HepG2 (cell line): Measurements from ENCODE around the gene VMO1. TPM values are rescaled to one million over a fixed set of nuclear protein-coding genes. Genes with fewer than 3 reads are reported as not detected.
A peak's percentile ranks its signal among the peaks of the same experiment; 100 is the strongest.

Experiments used
- ASH2L ChIP-seq: fragments of 300-600, 200-600 bp; sonication (generic); IDR thresholded peaks from 2 replicates; pipeline ENCODE4 v1.7.0; 2017; ENCODE audit warnings: low read depth, mild to moderate bottlenecking, moderate library complexity, mixed read lengths, low read length; ENCODE audit not compliant: insufficient read length
- BRCA1 ChIP-seq: sonication (generic); formaldehyde crosslinking; IDR thresholded peaks from 2 replicates; pipeline ENCODE4 v1.4.0; 2020; ENCODE audit warnings: missing genetic modification reagents
- HMG20A ChIP-seq: IDR thresholded peaks from 2 replicates; pipeline ENCODE4 v1.6.1; 2016; ENCODE audit warnings: borderline replicate concordance
- HNRNPL ChIP-seq: fragments of 200-400 bp; formaldehyde crosslinking; IDR thresholded peaks from 2 replicates; pipeline ENCODE4 v1.6.1; 2017; ENCODE audit warnings: mild to moderate bottlenecking, low read depth, low read length
- MBNL3 ChIP-seq: fragments of 250-450 bp; sonication (Bioruptor Pico); conservative IDR thresholded peaks from 2 replicates; pipeline ENCODE4 v1.8.0; 2022; ENCODE audit warnings: mild to moderate bottlenecking, inconsistent platforms
- SPEN ChIP-seq: sonication (generic); formaldehyde crosslinking; IDR thresholded peaks from 2 replicates; pipeline ENCODE4 v1.5.1; 2020; ENCODE audit warnings: low read depth, mild to moderate bottlenecking, missing genetic modification reagents
- ZC3H4 ChIP-seq: sonication (generic); formaldehyde crosslinking; IDR thresholded peaks from 2 replicates; pipeline ENCODE4 v1.4.0; 2020; ENCODE audit warnings: missing genetic modification reagents, borderline replicate concordance
- ZNF382 ChIP-seq: sonication (generic); formaldehyde crosslinking; IDR thresholded peaks from 2 replicates; pipeline ENCODE4 v1.5.0; 2020; ENCODE audit warnings: missing genetic modification reagents, mild to moderate bottlenecking, borderline replicate concordance
- ZNF614 ChIP-seq: IDR thresholded peaks from 2 replicates; pipeline ENCODE4 v1.6.1; 2018; ENCODE audit warnings: missing biosample characterization, missing genetic modification reagents, inconsistent platforms, borderline replicate concordance
- ZNF644 ChIP-seq: IDR thresholded peaks from 2 replicates; pipeline ENCODE4 v1.6.1; 2016; ENCODE audit warnings: low read depth
- ZNF709 ChIP-seq: sonication (generic); formaldehyde crosslinking; IDR thresholded peaks from 2 replicates; pipeline ENCODE4 v1.5.0; 2020; ENCODE audit warnings: mild to moderate bottlenecking, missing genetic modification reagents
- ZSCAN9 ChIP-seq: IDR thresholded peaks from 2 replicates; pipeline ENCODE4 v1.6.1; 2016; ENCODE audit warnings: borderline replicate concordance
- polyA plus RNA-seq, 8 experiments: library from polyadenylated mRNA; depleted of rRNA in 3 of 8; stranded (reverse) in 7 of 8; unstranded in 1 of 8; fragments of >200 nt; fragmentation: Illumina TruSeq in 4 of 8; extraction: Trizol in 4 of 8; gene quantifications; 2 replicates each; pipeline versions ENCODE4 v1.2.1 to v1.2.3, GENCODE V29; 2011 to 2016; ENCODE audit warnings: low read depth in 4 of 8, missing spikeins in 1 of 8, mixed read lengths in 1 of 8; ENCODE audit not compliant: insufficient read depth in 1 of 8
- total RNA-seq, 5 experiments: library from RNA; depleted of rRNA; stranded (reverse); fragments of >200 nt; fragmentation: Illumina TruSeq; extraction: Trizol; gene quantifications; 2 replicates each; pipeline ENCODE4 v1.2.3, GENCODE V29; 2016; ENCODE audit warnings: low read depth in 1 of 5
- TF ChIP-seq, protein P1 (sequence below): sonication (generic); formaldehyde crosslinking; IDR thresholded peaks from 2 replicates; pipeline ENCODE4 v1.5.1; 2020; ENCODE audit warnings: mild to moderate bottlenecking, missing genetic modification reagents, borderline replicate concordance
- TF ChIP-seq, protein P2 (sequence below): sonication (generic); formaldehyde crosslinking; IDR thresholded peaks from 2 replicates; pipeline ENCODE4 v1.4.0; 2020; ENCODE audit warnings: missing genetic modification reagents, mild to moderate bottlenecking, borderline replicate concordance
- TF ChIP-seq, protein P3 (sequence below): sonication (generic); formaldehyde crosslinking; IDR thresholded peaks from 2 replicates; pipeline ENCODE4 v1.5.0; 2020; ENCODE audit warnings: mild to moderate bottlenecking, missing genetic modification reagents
- TF ChIP-seq, protein P4 (sequence below): sonication (generic); formaldehyde crosslinking; IDR thresholded peaks from 2 replicates; pipeline ENCODE4 v1.8.0; 2022; ENCODE audit warnings: missing genetic modification reagents, mild to moderate bottlenecking, inconsistent platforms, borderline replicate concordance
- TF ChIP-seq, protein P5 (sequence below): IDR thresholded peaks from 2 replicates; pipeline ENCODE4 v1.6.1; 2012; ENCODE audit warnings: inconsistent platforms
- TF ChIP-seq, protein P6 (sequence below): sonication (generic); formaldehyde crosslinking; IDR thresholded peaks from 2 replicates; pipeline ENCODE4 v1.4.0; 2020; ENCODE audit warnings: missing genetic modification reagents

VMO1 gene
- total and polyA plus RNA-seq, 2 of the 13 experiments (the other 11 are each of a cell fraction or from before 2014, with no cell fraction given), result not detected

DNA sequence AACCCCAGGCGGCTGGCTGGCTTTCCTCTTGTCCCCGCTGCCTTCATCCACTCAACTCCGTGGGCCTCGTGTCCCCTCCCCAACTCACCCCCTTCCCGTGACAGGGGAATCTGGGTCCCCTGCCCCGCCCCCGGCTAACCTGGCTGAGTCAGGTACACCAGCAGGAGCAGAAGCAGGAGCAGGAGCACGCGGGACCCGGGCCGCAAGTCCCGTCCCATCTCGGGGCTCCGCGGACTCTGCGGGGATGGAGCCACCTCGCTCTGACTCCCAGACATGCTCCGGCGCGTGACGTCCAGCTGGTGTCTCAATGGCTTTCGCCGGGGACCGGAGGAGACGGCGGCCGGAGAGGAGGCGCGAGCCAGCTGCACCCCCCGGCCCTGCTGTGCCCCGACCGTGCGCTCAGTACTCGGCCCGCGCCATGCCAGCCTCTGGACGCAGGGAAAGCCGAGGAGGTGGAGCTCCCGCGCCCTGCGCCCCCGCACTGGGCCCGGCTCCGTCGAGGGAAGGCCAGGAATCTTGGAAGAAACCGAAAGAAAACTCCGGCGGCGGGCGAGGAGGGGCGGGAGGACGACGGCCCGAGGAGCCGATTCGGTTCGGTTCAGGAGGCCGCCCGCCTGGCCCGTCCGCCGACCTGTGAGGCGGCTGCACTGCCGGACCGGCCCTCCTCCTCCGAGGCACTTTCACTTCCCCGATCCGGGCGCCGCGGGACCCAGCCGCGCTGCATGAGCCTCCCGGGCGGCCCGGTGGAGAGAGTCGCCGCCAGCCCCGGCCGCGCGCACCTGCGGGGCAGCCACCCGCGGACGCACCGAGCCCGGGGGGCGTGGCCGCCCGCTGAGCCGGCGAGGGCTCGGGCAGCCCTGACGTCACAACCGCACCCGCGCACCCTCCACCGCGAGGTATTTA is 46.8 kb downstream of the VMO1 start, which contains the start of the genes CXCL16 and ZMYND15 (continued):
- TF ChIP-seq, protein P1, sequence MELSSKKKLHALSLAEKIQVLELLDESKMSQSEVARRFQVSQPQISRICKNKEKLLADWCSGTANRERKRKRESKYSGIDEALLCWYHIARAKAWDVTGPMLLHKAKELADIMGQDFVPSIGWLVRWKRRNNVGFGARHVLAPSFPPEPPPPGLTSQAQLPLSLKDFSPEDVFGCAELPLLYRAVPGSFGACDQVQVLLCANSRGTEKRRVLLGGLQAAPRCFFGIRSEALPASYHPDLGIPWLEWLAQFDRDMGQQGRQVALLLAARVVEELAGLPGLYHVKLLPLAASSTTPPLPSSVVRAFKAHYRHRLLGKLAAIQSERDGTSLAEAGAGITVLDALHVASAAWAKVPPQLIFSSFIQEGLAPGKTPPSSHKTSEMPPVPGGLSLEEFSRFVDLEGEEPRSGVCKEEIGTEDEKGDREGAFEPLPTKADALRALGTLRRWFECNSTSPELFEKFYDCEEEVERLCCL (CRISPR knock-in tag), result no peak
- 0 out of 2 replicates have a peak, but pooled peaks have one; percentile 40 for TF ChIP-seq HNRNPL
- no peak for TF ChIP-seq MBNL3 (CRISPR knock-in tag)
- TF ChIP-seq SPEN (CRISPR knock-in tag), result peak; percentile 63
- TF ChIP-seq ZNF614 (CRISPR knock-in tag), result peak; percentile 30; the same call in 1 of the 2 replicates
- 0 out of 2 replicates have a peak, but pooled peaks have one; percentile 4 for TF ChIP-seq HMG20A (CRISPR knock-in tag)
- TF ChIP-seq ZNF644, result no peak
- no peak for TF ChIP-seq ZNF382 (CRISPR knock-in tag)
- TF ChIP-seq ZSCAN9 (CRISPR knock-in tag), result 0 out of 2 replicates have a peak, but pooled peaks have one; percentile 17
- TF ChIP-seq ASH2L, result peak; percentile 45
- no peak for TF ChIP-seq ZC3H4
- TF ChIP-seq, protein P2, sequence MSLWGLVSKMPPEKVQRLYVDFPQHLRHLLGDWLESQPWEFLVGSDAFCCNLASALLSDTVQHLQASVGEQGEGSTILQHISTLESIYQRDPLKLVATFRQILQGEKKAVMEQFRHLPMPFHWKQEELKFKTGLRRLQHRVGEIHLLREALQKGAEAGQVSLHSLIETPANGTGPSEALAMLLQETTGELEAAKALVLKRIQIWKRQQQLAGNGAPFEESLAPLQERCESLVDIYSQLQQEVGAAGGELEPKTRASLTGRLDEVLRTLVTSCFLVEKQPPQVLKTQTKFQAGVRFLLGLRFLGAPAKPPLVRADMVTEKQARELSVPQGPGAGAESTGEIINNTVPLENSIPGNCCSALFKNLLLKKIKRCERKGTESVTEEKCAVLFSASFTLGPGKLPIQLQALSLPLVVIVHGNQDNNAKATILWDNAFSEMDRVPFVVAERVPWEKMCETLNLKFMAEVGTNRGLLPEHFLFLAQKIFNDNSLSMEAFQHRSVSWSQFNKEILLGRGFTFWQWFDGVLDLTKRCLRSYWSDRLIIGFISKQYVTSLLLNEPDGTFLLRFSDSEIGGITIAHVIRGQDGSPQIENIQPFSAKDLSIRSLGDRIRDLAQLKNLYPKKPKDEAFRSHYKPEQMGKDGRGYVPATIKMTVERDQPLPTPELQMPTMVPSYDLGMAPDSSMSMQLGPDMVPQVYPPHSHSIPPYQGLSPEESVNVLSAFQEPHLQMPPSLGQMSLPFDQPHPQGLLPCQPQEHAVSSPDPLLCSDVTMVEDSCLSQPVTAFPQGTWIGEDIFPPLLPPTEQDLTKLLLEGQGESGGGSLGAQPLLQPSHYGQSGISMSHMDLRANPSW (CRISPR knock-in tag), result no peak
- TF ChIP-seq, protein P3, sequence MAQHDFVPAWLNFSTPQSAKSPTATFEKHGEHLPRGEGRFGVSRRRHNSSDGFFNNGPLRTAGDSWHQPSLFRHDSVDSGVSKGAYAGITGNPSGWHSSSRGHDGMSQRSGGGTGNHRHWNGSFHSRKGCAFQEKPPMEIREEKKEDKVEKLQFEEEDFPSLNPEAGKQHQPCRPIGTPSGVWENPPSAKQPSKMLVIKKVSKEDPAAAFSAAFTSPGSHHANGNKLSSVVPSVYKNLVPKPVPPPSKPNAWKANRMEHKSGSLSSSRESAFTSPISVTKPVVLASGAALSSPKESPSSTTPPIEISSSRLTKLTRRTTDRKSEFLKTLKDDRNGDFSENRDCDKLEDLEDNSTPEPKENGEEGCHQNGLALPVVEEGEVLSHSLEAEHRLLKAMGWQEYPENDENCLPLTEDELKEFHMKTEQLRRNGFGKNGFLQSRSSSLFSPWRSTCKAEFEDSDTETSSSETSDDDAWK, result no peak
- peak; percentile 89 for TF ChIP-seq ZNF709
- TF ChIP-seq, protein P4, sequence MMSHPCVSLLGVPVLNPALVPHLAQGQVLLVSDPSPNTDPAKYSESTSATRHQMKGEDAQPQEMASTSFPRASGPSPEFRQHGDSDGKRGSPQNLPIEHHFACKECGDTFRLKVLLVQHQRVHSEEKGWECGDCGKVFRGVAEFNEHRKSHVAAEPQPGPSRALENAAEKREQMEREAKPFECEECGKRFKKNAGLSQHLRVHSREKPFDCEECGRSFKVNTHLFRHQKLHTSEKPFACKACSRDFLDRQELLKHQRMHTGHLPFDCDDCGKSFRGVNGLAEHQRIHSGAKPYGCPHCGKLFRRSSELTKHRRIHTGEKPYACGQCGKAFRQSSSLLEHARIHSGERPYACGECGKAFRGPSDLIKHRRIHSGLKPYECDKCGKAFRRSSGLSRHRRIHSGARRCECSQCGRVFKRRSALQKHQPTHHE, result no peak
- no peak for TF ChIP-seq BRCA1 (CRISPR knock-in tag)
- TF ChIP-seq, protein P5, sequence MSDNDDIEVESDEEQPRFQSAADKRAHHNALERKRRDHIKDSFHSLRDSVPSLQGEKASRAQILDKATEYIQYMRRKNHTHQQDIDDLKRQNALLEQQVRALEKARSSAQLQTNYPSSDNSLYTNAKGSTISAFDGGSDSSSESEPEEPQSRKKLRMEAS, result peak; percentile 27; the same call in 1 of the 2 replicates
- TF ChIP-seq, protein P6, sequence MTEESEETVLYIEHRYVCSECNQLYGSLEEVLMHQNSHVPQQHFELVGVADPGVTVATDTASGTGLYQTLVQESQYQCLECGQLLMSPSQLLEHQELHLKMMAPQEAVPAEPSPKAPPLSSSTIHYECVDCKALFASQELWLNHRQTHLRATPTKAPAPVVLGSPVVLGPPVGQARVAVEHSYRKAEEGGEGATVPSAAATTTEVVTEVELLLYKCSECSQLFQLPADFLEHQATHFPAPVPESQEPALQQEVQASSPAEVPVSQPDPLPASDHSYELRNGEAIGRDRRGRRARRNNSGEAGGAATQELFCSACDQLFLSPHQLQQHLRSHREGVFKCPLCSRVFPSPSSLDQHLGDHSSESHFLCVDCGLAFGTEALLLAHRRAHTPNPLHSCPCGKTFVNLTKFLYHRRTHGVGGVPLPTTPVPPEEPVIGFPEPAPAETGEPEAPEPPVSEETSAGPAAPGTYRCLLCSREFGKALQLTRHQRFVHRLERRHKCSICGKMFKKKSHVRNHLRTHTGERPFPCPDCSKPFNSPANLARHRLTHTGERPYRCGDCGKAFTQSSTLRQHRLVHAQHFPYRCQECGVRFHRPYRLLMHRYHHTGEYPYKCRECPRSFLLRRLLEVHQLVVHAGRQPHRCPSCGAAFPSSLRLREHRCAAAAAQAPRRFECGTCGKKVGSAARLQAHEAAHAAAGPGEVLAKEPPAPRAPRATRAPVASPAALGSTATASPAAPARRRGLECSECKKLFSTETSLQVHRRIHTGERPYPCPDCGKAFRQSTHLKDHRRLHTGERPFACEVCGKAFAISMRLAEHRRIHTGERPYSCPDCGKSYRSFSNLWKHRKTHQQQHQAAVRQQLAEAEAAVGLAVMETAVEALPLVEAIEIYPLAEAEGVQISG, result peak; percentile 37
